GM11168 (cell line): ENCODE measurements around the gene DDX49.

Source experiments
- in situ Hi-C: fragments of 300-500 bp; cut with MboI; formaldehyde crosslinking; loops from one replicate; pipeline ENCODE4 v1.12.0; 2022; ENCODE audit warnings: low sequenced_read_pairs; ENCODE audit not compliant: unreplicated experiment

The DDX49 gene

GRCh38 chr19:18919086-18919899 lies at the start of gene DDX49, which contains the start of gene COPE:
Gene DDX49 (plus strand): TSS chr19:18919715. CDS start chr19:18919742, 27 bp downstream.
Gene COPE (minus strand): TSS chr19:18919387. CDS start chr19:18919348, 39 bp downstream.
- in situ Hi-C loops, result no loop called here

- in situ Hi-C loops, result no loop called here
These were observed 49.6 kb upstream of the DDX49 start for GRCh38 chr19:18869781-18870530.

- in situ Hi-C loops, result no loop called here
These were observed 48.9 kb upstream of the DDX49 start for GRCh38 chr19:18870531-18871172.

- in situ Hi-C loops, result no loop called here
These were observed 48.0 kb upstream of the DDX49 start for GRCh38 chr19:18871543-18871942.

- in situ Hi-C loops, result no loop called here
These were observed 43.8 kb upstream of the DDX49 start for GRCh38 chr19:18875726-18876125.

- in situ Hi-C loops, result no loop called here
These were observed 42.6 kb upstream of the DDX49 start for GRCh38 chr19:18876865-18877264.

- in situ Hi-C loops, result no loop called here
These were observed 41.3 kb upstream of the DDX49 start for GRCh38 chr19:18878058-18878797.

GRCh38 chr19:18878858-18879578 lies 40.5 kb upstream of the DDX49 start:
- in situ Hi-C loops, result no loop called here

GRCh38 chr19:18879579-18880373 lies 39.7 kb upstream of the DDX49 start:
- in situ Hi-C loops, result no loop called here

GRCh38 chr19:18881491-18881890 lies 38.0 kb upstream of the DDX49 start:
- in situ Hi-C loops, result no loop called here

- in situ Hi-C loops, result no loop called here
These were observed 35.8 kb upstream of the DDX49 start for GRCh38 chr19:18883526-18884304.

GRCh38 chr19:18886972-18887371 lies 32.5 kb upstream of the DDX49 start:
- in situ Hi-C loops, result no loop called here

- in situ Hi-C loops, result no loop called here
These were observed 29.4 kb upstream of the DDX49 start for GRCh38 chr19:18889949-18890745.

GRCh38 chr19:18893587-18894253 lies 25.8 kb upstream of the DDX49 start:
- in situ Hi-C loops, result no loop called here

- in situ Hi-C loops, result no loop called here
These were observed 25.1 kb upstream of the DDX49 start for GRCh38 chr19:18894254-18895037.
